Embryonic facial prominence (tissue), 1 donor: ENCODE results near the gene LPIN1.
"Not testable (repeated sequence)": the region's sequence is repeated elsewhere in the genome, so short reads cannot be mapped to it uniquely, and the experiment has no call there.

Experiments used
- DNase-seq: peaks from one replicate; pipeline ENCODE4 v3.0.0-alpha.2; 2016; ENCODE audit errors: extremely low spot score

Gene LPIN1

DNA sequence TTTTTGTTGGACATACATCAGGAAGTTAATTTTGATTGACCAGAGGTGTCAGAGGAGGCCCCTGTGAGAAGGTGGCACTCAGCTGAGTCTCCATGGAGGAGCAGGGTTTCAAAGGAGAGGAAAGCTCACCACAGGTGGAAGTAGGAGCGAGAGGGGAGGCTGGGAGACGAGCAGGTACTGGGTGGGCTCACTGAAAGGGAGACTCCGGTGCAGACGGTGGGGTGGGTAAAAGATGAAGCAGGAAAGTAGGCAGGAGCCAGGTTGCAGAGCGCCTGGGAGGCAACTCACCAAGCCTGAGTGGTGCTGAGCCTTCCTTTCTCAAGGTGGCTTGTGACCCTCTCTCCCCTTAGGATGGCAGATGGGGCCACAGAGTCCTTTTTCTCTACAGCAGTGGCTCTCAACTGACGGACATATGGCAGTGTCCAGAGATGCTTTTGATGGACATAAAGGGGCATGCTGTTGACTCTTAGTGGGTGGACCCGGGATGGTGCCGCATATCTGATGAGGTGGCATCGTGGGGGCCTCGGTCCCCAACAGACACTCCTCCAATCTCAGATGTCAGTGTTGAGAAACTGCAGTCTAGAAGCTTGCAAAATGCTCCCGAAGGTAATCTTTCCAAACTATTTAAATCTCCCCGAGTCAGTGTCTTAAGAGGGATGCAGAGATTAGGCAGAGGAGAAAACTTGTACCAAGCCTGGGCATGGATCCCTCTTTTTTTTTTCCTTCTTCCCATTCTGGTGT lies 64.0 kb downstream of the LPIN1 start:
- no peak for DNase-seq

DNA sequence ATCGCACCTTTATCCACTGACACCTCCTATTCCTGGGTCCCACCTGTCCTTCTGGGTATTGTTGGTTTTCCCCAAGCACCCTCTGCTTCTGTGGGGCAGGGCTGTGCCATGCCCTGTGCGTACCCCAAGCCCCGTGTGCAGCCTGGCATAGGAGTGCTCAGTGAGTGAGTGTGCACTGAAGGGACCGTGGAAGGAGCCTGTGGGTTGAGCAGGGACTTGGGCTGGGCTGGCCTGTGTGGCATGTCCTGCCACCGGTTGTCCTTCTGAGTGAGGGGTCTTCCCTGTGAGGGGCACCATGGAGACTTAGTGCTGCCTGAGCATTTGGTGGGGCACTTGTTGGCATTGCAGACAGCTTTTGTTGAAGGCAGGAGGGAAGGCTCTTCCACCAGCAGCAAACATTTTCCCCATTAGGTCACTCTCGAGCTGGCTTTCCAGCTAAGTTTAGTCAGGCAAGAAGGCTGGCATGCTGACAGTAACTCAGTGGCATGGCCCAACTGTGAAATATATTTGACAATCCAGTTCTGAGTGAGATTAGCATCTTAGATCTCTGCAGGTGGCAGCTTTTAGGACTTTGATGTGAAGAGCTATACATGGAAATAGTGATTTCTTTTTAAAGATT lies 64.7 kb downstream of the LPIN1 start:
- DNase-seq, result no peak

DNA sequence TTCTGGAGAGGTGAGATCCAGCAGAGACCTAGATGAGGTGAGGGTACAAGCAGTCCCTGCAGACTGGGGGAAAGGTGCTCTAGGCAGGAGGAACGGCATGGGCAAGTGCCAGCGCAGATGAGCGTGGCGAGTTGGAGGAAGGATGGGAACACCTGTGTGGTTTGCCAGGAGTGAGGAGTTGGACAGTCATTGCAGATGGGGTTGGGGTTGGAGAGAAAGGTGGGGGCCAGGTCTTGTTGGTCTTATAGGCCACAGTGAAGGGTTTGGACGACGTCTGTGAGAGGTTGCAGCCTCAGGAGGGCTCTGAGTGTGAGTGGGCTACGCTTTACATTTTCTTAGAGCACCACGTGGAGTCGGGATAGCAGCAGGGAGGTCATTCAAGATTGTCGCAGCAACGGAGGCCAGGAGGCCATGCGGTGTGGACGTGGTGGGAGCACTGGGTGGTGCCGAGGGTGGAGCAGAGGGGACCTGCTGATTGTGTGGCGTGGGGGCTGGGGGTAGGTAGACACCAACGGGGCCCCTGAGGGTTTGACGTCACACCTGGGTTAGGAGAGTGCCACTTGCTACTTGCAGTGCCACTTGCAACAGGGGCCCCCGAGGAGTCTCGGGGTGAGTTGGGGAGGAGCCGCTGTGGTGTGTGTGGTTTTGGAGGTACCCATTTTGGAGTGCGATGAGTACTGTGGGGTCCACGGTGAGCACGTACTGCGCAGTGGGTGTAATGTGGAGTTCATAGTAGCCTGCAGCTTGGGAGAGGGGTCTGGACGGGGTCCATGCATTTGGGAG lies 66.2 kb downstream of the LPIN1 start:
- DNase-seq, result no peak

DNA sequence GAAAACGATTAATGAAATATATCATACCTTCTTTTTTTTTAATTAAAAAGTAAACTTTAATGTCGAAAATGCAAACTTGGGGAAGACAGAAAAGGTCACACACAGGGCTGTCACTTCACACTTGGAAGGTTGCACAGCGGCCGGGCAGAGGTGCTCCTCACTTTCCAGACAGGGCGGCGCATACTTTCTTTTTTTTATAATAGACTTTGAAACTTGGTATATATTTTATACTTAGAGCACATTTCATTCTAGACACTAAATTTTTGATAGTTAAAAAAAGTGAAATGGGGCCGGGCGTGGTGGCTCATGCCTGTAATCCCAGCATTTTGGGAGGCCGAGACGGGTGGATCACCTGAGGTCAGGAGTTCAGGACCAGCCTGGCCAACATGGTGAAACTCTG lies 66.9 kb downstream of the LPIN1 start:
- not testable (repeated sequence) for DNase-seq

DNA sequence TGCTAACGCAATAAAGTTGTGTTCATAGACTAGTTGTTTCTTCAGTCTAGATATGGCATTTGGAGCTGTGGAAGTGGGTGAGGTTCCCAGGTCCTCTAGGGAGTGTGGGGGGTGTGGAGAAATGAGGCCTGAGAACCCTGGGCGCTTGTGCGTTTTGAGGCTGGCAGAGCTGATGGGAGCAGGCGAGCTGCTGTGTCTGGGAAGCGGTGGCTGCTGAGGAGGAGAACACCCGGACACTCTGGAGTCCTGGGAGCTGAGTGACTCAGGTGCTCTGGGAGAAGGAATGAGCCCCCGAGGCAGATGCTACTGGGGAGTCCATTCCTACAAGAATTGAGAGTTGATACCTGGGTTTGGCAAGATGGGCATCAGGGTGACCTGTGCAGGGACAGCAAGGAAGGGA lies 67.5 kb downstream of the LPIN1 start:
- no peak for DNase-seq

DNA sequence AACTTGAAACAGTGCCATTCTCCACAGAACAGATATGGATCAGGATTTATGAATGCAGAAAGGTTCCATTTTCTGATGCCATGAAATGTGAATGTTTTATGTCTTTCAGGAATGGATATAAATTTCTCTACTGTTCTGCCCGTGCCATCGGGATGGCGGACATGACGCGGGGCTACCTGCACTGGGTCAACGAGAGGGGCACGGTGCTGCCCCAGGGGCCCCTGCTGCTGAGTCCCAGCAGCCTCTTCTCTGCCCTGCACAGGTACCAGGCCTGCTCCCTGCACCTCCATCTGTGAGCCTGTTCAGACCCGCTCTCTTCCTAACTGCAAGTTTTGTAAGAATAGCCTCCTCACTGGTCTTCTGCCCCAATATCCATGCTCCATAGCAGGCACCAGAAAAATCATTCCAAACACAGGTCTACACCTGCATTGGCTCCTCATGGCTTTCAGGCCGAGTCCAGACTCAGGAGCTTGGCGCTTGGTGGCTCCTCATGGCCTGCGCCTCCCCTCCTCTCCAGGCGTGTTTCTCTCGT lies 68.6 kb downstream of the LPIN1 start:
- no peak for DNase-seq

DNA sequence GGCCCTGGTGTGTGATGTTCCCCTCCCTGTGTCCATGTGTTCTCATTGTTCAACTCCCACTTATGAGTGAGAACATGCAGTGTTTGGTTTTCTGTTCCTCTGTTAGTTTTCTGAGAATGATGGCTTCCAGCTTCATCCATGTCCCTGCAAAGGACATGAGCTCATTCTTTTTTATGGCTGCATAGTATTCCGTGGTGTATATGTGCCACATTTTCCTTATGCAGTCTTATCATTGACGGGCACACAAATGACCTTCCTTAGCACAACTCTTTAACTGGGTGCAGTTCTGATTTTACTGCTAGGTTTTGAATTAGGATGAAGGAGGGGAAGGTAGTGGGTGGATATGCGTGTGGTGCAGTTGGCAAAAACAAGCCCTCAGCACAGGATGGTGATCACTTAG lies 70.5 kb downstream of the LPIN1 start:
- not testable (repeated sequence) for DNase-seq

DNA sequence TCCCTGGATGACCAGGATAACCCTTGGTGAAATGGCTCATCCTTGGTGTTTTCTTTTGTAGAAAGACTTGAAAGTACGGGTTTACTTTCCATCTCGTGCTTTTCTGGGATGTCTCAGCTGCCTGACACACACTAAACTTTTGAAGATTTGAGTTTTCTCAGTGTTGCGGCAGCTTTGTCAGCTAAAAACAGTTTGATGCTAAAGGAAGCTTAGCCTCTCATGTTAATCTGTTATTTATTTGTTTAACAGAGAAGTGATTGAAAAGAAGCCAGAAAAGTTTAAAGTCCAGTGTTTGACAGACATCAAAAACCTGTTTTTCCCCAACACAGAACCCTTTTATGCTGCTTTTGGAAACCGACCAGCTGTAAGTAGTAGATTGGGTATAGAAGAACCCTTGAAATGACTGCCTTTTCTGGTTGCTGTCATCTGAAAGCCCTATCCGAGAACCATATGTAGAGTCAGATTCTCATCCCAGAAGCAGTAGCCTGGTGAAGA lies 72.8 kb downstream of the LPIN1 start:
- DNase-seq, result no peak

DNA sequence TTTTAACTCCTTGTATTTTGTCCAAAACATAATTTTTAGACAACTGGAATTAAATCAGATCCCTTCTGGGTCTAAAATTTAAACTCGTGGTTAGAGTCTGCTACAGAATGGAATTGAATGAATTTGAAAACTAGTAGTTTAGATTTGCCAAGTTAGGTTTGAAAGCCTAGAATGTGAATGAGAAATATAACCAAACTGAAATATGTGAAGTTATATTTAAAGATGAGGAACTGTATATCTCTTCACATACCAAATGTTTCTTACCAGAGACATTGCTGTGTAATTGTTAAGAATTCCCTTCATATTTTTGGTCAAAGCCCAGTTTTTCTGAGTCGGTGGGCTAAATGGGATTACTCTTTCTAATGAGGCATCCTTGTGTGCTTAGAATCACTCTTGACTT lies 74.2 kb downstream of the LPIN1 start:
- DNase-seq, result no peak

DNA sequence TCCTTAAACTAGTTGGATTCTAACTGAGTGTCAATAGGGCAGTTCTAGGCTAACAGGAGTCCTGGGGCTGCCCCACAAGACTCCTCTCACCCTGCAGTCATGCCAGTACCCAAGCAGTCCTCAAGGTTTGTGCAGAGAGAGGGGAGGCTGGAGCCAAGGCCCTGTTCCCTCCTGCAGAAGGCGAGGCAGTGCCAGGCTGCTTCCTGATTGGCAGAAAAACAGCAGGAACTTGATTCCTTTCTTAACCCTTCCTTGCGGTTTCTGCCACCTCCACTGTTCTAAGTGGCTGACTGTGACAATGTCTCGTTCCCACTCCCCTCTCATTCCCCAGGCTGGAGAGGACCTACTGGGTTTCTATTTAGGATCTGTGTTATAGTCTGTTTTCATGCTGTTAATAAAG lies 75.3 kb downstream of the LPIN1 start:
- no peak for DNase-seq

DNA sequence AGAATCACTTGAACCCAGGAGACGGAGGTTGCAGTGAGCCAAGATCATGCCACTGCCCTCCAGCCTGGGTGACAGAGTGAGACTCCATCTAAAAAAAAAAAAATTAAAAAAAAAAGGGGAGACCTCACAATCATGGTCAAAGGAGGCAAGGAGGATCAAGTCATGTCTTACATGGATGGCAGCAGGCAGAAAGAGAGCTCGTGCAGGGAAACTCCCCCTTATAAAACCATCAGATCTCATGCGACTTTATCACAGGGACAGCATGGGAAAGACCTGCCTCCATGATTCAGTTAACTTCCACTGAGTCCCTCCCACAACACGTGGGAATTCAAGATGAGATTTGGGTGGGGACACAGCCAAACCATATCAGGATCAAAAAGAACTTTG lies 75.9 kb downstream of the LPIN1 start:
- not testable (repeated sequence) for DNase-seq

DNA sequence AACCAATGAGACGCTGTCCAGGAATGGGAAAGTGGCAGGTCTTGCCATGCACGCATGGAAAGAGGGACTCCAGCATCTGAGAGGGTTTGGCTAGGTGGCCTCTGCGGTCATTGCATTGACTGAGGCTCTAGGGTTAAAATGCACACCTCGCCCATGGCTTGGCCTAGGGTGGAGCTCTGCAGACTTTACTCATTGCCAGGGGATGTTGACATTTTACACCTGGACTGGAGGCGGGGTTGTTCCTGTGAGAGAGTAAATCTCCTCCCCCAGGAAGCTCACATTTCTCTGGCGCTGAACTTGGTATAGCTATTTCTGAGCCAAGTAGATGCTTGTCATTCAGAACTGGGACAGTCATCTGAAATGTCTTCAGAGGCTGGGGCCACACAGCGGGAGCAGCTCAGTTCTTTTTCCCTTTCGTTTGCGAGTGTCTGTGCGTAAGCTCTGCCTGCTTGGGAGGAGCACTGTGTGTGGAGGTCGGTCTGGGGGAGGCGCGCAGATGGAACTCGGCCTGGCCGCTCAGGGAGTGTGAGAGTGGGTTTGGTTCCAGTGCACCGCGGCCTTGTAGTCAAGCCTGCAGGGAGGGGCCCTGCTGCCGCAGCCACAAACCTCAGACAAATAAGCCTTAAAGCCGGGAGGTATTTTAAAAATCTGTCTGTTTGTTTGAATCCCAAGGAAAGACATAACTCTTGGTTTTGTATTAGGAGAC lies 76.5 kb downstream of the LPIN1 start:
- DNase-seq, result no peak

DNA sequence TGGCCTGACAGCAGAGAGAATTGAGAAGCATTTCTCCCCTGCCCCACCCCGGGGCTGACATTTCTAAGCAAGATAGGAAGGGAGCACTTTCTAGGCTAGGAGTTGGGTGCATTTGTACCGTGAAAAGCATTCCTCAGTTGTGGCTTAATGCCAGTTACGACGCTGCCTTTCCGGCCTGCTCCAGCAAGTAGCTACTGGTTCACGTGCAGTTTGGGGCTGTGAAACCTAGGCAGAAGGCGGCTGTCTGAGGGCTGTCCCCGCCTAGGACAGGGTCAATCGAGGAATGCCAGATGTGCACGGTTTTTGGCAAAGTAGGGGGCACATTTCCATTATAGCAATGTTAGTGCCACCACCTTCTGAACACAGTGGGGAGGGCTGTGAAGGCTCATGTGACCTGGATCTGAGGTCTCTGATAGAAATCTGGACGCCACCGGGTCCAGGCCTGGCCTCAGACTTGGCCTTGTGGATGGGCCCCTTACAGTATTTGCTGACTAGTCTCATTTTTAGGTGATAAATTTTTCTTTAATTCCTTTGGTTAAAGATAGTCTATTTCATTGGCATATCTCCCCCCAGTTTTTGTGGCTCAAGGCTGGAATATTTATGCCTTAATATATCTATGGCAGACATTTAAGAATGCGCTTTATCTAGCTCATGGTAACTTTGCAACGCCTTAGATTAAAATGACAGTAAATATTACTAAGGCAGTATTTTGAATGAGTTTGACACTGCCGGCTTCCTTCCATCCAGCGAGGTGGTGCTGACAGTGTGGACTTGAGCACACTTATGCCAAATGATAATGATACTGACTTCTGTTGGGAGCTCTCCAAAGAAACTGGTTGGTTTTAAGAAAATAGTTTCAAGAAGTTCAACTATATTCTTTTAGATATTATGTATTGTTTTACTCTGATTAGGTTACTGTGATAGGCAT lies 78.7 kb downstream of the LPIN1 start:
- no peak for DNase-seq

DNA sequence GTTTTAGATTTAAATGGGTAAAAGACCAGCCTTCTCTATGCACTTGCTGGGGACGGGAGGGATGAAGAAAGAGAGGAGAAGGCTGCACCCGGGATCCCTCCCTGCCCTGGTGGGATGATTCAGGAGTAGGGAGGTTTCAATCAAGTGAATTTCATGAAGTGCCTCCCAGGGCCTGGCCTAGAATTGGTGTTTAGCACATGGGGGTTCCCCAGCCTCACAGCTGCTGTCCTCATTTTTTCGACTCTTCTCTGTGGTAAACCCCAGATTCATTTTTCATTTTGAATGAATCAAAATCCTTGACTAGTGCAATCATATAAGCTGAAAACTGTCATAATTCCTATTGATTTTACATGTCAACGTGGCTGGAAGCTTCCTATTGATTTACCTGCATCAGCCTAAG lies 81.1 kb downstream of the LPIN1 start:
- no peak for DNase-seq

DNA sequence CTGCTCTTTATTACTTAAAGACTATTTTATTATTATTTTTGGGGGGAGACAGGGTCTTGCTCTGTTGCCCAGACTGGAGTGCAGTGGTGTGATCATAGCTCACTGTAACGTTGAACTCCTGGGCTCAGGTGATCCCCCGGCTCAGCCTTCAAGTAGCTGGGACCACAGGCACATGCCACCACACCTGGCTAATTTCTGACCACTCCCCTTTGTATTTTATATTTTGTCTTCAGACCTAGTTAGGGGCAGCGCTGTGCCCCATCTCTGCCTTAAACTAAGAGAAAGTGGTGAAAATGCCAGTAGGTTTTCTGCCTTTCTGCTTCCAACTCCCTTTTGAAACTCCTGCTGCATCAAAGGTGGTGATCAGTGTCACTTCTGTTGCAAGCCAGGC lies 82.5 kb downstream of the LPIN1 start:
- DNase-seq, result no peak

DNA sequence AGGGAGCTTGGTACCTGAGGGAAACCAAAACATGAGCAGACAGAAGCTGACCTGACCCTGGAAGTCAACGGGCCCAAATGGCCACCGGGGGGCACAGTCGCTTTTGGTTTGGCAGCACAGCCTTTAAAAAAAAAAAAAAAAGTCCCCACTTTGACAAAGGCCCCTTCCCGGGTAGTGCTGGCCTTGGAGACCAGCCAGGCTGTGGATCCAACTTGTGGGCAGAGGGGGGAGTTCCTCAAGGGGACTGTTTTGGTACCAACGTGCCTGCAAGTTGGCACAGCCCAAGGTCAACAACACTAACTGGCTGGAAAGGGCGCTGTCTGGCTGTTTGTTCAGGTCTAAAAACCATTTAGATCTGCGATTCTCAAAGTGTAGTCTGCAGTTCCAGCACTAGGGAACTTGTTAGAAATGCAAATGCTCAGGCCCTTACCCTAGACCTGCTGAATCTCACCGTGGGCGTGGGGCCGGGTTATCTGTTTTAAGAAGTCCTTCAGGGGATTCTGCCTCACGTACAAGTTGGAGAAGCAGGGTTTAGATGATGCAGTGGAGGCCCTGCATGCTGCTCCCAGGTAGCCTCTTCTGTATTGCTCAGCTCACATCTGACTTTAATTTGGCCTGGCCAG lies 83.0 kb downstream of the LPIN1 start:
- no peak for DNase-seq

DNA sequence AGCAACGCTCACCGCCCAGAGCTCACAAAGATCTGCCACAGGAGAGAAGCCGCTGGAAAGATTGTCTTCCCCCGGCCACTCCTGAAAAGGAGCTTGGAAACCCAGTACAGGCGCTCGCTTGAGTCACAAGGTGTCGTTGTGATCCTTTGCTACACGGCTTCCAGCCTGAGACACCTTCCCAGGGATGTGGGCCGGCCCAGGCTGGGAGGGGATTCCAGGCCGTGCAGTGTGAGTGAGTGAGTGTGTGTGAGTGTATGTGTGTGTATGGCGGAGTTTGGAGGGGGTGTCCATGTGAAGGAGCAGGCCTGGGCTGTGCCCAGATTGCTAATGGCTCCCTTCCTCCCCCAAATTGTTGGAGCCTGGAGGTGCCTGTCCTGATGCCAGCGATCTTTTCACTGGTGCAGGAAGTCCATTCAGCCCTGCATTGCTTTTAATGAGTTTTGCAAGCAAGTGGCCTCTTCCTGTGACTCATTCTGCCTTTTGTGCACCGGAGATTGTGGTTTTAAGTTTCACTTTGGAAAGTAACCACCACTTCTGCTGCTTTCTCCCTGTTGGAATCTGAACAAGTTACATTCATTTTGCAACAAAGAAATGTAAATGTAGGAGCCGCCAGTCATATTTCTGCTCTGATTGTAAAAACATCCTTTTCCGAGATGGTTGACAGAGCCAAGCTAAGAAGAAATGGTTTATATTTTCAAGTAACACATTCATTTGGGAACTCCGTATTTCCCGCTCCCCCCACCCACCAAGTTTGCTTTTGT lies 83.7 kb downstream of the LPIN1 start:
- DNase-seq, result peak; percentile 82

DNA sequence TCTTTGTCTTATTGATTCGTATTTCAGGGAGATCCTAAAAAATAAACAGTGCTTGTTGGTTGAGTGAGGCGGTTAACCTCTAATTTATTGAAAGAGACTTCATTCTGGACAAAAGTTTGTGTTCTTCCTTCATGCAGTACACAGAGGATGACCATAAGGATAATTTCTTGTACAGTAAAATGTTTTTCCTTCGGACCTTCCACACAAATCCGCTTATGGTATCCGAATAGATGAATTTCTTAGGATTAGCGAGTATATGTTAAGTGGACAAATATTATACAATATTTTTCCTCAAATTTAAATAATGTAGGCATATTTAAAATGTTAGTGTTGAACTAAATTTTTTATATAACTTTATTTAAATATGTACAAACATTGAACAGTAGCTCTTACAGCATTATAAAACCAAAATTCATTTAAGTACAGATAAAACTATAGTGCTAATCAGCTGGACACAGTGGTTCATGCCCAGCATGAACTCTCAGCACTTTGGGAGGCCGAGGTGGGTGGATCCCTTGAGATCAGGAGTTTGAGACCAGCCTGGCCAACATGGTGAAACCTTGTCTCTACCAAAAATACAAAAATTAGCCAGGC lies 84.4 kb downstream of the LPIN1 start:
- DNase-seq, result no peak

DNA sequence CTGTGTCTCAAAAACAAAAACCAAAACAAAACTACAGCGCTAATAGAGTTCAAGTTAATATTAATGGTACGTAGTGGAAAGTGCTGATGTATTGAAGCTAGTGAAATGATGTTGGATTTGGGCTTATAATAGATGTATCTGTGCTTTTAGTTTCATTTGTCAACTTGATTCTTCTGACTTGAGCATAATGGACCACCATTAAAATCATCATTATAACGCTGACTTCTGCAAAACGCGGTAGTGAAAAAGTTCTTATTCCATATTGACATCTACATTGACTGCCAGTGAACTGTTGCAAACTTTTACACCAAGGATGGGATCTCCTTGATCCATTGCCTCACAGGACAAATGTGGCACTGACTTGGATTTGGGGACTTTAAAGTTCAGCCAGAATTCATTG lies 85.0 kb downstream of the LPIN1 start:
- no peak for DNase-seq
